GM20431 (cell line): ENCODE measurements around the gene VWA8.
"Not testable (repeated sequence)": the region's sequence is repeated elsewhere in the genome, so short reads cannot be mapped to it uniquely, and the experiment has no call there.

Experiments used
- in situ Hi-C: fragments of 300-500 bp; cut with MseI, MboI; formaldehyde crosslinking; loops from one replicate; pipeline ENCODE4 v1.15.0; 2020; ENCODE audit warnings: low sequenced_read_pairs; ENCODE audit not compliant: unreplicated experiment

The VWA8 gene

GRCh38 chr13:41880966-41881365 lies 79.9 kb downstream of the VWA8 start:
- in situ Hi-C loops = no loop called here

DNA sequence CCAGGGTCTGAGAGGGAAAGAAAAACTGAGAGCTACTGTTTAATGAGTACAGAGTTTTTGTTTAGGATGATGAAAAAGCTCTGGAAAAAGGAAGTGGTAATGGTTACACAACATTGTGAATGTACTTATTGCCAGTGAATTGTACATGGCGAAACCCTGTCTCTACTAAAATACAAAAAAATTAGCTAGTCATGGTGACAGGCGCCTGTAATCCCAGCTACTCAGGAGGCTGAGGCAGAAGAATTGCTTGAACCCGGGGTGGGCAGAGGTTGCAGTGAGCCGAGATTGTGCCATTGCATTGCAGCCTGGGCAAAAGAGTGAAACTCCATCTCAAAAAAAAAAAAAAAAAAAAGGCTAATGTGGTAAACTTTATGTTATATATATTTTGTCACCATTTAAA lies 96.3 kb downstream of the VWA8 start:
- in situ Hi-C loops = no loop called here

DNA sequence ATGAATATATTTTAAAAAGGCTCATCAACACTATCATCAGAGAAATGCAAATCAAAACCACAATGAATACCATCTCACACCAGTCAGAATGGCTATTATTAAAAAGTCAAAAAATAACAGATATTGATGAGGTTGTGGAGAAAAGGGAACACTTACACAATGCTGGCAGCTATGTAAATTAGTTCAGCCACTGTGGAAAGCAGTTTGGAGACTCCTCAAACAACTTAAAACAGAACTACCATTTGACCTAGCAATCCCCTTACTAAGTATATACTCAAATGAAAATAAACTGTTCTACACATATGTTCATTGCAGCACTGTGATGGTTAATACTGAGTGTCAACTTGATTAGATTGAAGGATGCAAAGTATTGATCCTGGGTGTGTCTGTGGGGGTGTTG lies 98.2 kb downstream of the VWA8 start:
- in situ Hi-C loops = not testable (repeated sequence)

DNA sequence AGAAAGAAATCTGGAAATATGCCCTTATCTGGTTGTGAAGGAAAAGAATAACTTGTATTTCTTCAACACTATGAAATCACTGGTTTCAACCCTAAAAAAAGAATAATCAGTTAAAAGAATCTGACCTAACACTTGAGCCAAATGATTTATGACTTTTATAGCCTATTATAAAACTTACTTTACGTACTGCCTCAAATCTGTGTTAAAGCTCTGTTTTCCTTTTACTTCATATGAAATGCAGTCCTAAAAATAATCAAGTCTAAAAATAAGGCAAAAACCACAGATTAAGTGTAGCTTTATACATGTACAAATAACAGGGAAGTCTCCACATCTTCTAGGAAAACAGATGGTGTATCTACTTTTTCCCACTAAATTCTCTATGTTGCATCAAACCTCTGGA lies 101.3 kb downstream of the VWA8 start:
- in situ Hi-C loops = no loop called here

DNA sequence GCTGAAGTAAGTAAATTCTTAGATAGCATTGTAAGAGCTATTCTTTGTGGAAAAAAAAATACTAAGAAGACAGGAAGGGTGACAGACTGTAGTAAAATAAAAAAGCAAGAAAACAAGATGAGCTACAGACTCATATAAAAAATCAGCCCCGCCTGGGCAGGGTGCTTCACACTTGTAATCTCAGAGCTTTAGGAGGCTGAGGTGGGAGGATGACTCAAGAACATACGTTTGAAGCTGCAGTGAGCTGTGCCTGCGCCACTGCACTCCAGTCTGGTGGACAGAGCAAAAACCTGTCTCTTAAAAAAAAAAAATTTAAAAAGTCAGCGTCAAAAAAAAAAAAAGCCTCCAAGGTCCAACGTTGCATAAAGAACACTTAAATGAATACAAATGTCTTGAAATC lies 102.1 kb downstream of the VWA8 start:
- in situ Hi-C loops = no loop called here

DNA sequence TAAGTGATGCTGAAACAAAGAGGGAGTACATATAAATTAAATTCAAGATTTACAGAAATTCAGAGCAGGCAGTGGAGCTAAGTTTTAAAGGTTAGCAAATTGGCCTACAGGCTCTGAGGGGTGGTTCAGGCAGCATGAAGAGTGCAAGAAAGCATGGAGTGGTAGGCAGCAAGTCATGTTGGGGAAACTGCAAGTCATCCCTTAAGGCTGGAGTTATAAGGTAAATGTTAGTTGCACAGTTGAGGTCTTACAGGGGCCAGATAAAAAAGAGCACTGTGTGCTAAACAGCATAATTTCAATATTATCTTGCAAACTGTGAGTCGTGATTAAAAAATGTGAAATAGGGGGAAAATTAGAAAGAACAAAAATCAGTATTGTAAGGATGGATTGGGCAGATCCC lies 106.2 kb downstream of the VWA8 start:
- in situ Hi-C loops = no loop called here

DNA sequence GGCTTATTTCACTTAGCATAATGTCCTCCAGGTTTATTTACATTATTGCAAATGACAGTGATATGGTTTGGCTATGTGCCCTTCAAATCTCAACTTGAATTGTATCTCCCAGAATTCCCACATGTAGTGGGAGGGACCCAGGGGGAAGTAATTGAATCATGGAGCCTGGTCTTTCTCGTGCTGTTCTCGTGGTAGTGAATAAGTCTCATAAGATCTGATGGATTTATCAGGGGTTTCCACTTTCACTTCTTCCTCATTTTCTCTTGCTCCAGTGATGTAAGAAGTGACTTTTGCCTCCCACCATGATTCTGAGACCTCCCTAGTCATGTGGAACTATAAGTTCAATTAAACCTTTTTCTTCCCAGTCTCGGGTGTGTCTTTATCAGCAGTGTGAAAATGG lies 109.6 kb downstream of the VWA8 start:
- in situ Hi-C loops = no loop called here

DNA sequence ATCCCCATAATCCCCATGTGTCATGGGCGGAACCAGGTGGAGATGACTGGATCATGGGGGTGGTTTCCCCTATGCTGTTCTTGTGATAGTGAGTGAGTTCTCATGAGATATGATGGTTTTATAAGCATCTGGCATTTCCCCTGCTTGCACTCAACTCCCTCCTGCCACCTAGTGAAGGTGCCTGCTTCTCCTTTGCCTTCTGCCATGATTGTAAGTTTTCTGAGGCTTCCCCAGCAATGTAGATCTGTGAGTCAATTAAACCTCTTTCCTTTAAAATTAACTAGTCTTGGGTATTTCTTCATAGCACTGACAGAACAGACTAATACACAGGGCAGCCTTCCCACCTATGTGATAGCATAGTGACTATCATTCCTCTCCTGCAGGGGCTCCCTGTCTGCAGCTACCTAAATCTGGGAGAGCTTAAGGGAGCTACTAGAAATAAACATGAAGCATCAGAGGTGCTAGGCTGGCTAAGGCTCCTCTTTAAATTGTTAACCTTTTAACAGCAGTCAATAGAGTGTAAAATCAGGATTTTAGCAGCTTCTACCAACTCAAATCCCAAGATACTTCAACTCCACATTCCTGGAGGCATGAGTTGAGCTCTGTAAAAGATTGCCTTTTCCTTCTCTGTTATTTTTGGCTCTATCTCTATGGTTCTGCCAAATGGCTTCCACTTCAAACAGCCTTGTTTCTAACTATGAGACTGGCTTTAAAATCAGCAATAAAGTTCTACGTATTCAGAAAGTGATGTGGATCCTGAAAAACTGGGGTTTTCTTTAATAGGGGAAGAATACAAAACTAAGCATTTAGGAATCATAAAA lies 112.3 kb downstream of the VWA8 start:
- in situ Hi-C loops = no loop called here

GRCh38 chr13:41847216-41847615 lies 113.7 kb downstream of the VWA8 start:
- in situ Hi-C loops = no loop called here

DNA sequence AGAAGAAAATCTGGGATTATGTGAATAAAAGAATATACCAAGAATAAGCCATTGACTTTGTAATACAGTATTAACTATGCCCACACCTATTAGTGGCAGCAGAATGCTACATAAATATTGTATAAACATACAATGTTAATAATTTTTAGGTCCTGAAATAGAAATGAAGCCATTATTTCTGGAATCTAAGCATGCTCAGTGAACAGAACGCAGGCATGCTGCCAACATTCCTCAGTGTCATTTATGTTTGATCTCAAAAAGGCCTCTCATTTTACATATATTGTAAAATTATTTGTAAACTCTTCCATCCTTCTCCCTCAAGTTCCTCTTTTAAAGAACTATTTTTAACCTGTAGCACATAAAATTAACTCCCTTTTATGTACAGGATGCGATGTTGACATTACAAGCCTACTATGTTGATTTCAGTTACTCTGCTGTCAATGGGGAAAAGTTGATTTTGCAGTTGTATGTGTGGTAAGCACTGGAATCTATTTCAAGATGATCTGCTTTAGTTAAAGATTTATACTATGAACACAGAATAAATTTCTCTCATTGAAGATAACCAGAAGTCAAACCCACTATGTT lies 118.8 kb downstream of the VWA8 start:
- in situ Hi-C loops = no loop called here

- in situ Hi-C loops = no loop called here
Observed at GRCh38 chr13:41837629-41838028, 123.3 kb downstream of the VWA8 start.

DNA sequence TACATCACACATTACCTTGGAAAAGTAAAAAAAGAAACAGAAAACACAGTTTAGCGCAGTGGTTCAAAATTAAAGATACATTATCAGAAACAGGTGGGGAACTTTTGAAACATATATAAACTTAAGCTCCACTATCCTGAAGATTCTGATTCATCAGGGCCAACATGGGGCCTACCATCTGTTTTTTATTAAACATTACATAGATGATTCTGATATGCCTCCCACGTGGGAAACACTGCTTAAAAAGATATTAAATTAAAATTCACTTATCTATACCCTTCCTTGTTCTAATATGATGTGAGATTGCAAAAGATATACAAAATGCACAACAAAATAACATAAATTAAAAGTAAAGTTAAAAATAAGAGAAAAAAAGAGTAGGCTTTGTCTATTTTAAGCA lies 125.0 kb downstream of the VWA8 start:
- in situ Hi-C loops = no loop called here

DNA sequence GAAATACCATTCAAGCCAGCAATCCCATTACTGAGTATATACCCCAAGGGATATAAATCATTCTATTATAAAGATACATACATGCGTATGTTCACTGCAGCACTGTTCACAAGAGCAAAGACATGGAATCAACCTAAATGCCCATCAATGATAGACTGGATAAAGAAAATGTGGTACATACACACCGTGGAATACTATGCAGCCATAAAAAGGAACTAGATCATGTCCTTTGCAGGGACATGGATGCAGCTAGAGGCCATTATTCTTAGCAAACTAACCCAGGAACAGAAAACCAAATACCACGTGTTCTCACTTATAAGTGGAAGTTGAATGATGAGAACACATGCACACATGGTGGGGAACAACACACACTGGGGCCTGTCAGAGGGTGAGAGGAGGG lies 126.2 kb downstream of the VWA8 start:
- in situ Hi-C loops = not testable (repeated sequence)

GRCh38 chr13:41833831-41834230 lies 127.1 kb downstream of the VWA8 start:
- in situ Hi-C loops = no loop called here

DNA sequence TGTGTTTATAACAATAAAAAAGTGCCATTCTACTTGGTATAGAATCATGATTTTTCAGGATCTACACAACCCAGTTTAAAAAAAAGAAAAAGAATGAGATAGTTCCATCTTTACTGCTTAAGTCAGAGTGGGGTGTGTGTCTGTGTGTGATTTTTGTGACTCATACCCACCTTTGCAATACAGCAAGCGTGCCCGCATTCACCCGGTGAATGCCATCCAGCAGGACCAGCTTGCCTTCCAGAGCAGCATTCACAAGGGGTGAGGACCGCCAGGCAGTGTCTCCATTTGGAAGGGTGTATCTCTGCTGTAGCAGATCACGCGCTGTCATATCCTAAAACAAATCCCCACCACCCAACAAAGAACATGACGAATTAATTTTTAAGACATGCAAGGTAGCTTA lies 127.7 kb downstream of the VWA8 start:
- in situ Hi-C loops = no loop called here

DNA sequence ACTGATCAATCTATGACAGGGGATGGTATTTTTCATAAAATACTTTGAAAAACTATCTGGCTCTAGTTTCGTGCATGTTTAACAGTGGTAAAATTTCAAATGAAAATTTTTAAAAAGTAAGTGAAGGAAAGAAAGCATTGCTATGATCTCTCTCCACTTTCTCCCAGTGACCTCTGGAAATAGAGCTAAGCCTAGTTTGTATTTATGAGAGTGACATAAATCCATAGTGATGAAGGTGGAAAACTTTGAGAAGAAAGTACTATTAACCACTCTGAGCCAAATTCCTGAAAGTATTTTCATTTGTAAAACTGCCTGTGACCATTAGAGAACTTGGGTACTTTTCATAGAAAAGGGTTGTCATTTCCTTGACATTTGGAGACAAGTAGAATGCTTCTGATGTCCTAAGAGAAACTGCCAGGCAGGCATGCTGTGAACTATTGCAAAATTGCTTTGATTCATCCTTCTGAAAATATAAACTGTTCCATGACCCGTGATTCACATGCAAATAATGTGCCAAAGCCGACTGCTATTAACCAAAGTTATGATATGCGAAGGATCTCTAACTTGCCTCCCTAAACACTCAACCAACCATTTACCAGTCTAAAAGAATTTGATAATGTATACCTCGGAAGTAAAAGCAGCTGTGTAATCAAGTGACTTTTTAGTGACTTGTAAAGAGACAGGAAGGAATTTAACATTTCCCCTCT lies 133.2 kb downstream of the VWA8 start:
- in situ Hi-C loops = no loop called here

DNA sequence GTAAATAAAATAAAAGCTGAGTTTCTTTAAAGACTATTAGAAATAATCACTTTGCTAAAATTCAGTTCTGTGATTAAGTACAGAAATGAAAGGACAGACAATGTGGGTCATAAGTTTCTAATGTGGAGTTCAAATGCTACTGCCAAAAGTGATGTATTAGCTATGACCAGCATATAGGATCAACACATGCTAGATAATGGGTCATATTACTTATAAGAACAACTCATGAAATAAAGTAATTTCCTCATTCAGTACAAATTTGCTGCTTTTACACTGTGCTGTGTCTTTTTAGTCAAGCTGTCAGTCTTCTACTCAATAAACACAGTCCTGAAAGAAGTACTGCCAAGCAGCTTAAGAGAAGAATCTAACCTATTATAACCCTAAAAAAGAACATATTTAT lies 135.2 kb downstream of the VWA8 start:
- in situ Hi-C loops = no loop called here

GRCh38 chr13:41823476-41823875 lies 137.4 kb downstream of the VWA8 start:
- in situ Hi-C loops = no loop called here

DNA sequence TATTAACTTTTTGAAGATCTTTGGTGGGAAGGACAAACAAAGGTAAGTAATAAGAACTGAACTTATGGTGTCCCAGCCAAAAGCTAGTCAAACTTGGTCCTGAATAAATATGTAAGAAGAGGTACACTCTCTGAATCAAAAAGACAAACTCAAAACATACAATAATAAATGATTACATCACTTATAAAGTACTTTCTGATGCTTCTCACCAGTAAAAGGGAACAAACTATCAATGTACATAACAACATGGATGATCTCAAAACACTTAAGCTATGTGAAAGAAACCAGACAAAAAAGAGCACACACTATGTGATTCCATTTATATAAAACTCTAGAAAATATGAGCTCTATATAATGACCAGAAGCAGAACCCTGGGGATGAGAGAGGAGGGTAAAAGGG lies 138.3 kb downstream of the VWA8 start:
- in situ Hi-C loops = no loop called here

DNA sequence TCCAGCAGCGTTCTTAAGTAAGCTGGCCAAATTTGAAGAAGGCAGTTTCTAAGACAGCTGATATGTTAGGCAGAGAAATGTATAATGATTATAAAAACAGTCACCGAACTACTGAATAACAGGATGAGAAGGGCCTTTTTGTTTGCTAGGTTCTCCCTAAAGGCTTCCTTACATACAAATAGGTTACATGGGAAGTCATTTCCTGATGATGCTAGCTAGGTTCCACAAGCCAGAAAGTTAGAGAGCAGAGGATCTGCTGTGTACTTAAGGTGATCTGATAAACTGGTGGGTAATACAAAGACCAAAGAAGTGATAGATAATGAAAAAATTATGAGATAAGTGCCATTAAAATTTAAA lies 139.7 kb downstream of the VWA8 start:
- in situ Hi-C loops = no loop called here

DNA sequence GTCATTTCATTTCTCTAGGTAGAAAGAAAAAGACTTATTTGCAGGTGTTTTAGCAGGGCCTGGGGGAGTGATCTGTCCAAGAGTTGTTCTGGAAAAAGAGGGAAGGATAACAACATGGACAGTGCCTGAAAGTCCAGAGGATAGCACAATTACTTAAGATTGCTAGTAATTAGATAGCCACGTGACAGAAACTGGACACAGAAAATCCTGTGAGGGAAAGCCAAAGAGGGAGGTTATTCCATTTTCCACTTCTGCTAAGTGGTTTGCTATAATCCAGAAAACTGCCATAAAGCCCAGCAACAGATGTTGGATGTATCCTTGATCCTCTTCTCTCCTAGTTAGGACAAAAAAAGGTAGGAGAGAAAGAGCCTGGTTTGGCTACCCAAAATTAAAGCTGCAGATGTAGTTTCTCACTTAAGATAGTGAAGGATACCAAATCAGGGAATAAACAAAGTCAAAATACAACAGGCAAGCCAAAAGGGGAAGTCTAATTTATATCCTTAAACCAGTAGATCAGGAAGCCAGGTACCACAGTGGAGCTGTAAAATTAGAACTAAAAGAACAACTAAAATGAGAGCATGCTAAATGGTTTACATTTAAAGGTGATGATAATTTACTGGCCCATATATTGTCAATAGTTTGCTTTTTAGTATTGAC lies 140.2 kb downstream of the VWA8 start:
- in situ Hi-C loops = no loop called here
